ENCODE results near the gene CFLAR. TPM values are rescaled to one million over a fixed set of nuclear protein-coding genes. Genes with fewer than 3 reads are reported as not detected.

The CFLAR gene
- total and polyA plus RNA-seq, 9 of the 15 experiments (the other 6 are each of a cell fraction or from before 2014, with no cell fraction given): 27.5 to 102 (median 54.0) TPM

GRCh38 chr2:201073071-201073470 lies 42.9 kb upstream of the CFLAR start (continued):
- TF ChIP-seq, protein P1, sequence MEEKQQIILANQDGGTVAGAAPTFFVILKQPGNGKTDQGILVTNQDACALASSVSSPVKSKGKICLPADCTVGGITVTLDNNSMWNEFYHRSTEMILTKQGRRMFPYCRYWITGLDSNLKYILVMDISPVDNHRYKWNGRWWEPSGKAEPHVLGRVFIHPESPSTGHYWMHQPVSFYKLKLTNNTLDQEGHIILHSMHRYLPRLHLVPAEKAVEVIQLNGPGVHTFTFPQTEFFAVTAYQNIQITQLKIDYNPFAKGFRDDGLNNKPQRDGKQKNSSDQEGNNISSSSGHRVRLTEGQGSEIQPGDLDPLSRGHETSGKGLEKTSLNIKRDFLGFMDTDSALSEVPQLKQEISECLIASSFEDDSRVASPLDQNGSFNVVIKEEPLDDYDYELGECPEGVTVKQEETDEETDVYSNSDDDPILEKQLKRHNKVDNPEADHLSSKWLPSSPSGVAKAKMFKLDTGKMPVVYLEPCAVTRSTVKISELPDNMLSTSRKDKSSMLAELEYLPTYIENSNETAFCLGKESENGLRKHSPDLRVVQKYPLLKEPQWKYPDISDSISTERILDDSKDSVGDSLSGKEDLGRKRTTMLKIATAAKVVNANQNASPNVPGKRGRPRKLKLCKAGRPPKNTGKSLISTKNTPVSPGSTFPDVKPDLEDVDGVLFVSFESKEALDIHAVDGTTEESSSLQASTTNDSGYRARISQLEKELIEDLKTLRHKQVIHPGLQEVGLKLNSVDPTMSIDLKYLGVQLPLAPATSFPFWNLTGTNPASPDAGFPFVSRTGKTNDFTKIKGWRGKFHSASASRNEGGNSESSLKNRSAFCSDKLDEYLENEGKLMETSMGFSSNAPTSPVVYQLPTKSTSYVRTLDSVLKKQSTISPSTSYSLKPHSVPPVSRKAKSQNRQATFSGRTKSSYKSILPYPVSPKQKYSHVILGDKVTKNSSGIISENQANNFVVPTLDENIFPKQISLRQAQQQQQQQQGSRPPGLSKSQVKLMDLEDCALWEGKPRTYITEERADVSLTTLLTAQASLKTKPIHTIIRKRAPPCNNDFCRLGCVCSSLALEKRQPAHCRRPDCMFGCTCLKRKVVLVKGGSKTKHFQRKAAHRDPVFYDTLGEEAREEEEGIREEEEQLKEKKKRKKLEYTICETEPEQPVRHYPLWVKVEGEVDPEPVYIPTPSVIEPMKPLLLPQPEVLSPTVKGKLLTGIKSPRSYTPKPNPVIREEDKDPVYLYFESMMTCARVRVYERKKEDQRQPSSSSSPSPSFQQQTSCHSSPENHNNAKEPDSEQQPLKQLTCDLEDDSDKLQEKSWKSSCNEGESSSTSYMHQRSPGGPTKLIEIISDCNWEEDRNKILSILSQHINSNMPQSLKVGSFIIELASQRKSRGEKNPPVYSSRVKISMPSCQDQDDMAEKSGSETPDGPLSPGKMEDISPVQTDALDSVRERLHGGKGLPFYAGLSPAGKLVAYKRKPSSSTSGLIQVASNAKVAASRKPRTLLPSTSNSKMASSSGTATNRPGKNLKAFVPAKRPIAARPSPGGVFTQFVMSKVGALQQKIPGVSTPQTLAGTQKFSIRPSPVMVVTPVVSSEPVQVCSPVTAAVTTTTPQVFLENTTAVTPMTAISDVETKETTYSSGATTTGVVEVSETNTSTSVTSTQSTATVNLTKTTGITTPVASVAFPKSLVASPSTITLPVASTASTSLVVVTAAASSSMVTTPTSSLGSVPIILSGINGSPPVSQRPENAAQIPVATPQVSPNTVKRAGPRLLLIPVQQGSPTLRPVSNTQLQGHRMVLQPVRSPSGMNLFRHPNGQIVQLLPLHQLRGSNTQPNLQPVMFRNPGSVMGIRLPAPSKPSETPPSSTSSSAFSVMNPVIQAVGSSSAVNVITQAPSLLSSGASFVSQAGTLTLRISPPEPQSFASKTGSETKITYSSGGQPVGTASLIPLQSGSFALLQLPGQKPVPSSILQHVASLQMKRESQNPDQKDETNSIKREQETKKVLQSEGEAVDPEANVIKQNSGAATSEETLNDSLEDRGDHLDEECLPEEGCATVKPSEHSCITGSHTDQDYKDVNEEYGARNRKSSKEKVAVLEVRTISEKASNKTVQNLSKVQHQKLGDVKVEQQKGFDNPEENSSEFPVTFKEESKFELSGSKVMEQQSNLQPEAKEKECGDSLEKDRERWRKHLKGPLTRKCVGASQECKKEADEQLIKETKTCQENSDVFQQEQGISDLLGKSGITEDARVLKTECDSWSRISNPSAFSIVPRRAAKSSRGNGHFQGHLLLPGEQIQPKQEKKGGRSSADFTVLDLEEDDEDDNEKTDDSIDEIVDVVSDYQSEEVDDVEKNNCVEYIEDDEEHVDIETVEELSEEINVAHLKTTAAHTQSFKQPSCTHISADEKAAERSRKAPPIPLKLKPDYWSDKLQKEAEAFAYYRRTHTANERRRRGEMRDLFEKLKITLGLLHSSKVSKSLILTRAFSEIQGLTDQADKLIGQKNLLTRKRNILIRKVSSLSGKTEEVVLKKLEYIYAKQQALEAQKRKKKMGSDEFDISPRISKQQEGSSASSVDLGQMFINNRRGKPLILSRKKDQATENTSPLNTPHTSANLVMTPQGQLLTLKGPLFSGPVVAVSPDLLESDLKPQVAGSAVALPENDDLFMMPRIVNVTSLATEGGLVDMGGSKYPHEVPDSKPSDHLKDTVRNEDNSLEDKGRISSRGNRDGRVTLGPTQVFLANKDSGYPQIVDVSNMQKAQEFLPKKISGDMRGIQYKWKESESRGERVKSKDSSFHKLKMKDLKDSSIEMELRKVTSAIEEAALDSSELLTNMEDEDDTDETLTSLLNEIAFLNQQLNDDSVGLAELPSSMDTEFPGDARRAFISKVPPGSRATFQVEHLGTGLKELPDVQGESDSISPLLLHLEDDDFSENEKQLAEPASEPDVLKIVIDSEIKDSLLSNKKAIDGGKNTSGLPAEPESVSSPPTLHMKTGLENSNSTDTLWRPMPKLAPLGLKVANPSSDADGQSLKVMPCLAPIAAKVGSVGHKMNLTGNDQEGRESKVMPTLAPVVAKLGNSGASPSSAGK (IDR thresholded peaks at IDR 0.05): no peak
- no peak for TF ChIP-seq IRF2 (CRISPR knock-in tag; IDR thresholded peaks at IDR 0.05)
- TF ChIP-seq ZNF263 (CRISPR knock-in tag; IDR thresholded peaks at IDR 0.05; ENCODE audit: borderline replicate concordance): no peak
- TF ChIP-seq JUNB (CRISPR knock-in tag; conservative IDR thresholded peaks at IDR 0.05): no peak

Measured in K562 (cell line).